Stimulated activated CD4-positive, alpha-beta T cell treated with anti-CD3 and anti-CD28 coated beads, Interleukin-4, amount 100 ng/mL, for 48 hours (primary cell): ENCODE results near the gene NCS1.

ENCODE experiments used
- DNase-seq, 2 donors: peaks; one replicate each; pipeline ENCODE4 v3.0.0-alpha.2; 2020; ENCODE audit warnings: low read depth in 2 of 2

Gene NCS1

DNA sequence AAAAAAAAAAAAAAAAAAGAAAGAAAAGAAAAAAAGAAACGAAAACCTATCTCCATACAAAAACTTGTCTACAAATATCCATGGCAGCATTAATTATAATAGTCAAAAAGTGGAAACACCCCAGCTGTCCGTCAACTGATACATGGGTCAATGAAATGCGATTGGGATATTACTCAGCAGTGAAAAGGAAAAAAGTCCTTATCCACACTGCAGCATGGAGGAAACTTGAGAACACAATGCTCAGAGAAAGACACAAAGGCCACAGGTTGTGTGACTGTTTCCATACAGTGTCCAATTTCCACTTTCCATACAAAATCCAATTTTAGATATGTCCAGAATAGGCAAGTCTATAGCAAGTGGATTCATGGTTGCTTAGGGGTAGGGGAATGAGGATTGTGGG, 24.3 kb upstream of the NCS1 start:
- DNase-seq, result no peak

DNA sequence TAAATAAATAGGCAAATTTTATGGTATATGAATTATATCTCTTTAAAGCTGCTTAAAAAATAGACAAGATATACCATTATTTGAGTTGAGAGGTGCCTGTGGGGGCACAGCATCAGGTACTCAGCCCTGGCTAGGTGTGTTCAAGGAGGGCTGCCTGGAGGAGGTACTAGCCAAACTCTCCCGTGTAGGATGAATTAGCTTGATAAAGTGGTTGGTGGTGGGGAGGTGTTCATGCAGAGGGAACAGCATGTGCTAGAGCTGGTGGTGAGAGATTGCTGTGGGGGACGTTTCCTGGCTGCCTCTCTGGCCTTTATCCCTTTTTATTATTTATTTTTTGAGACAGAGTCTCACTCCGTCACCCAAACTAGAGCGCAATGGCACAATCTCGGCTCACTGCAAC, 23.2 kb upstream of the NCS1 start:
- no peak for DNase-seq

DNA sequence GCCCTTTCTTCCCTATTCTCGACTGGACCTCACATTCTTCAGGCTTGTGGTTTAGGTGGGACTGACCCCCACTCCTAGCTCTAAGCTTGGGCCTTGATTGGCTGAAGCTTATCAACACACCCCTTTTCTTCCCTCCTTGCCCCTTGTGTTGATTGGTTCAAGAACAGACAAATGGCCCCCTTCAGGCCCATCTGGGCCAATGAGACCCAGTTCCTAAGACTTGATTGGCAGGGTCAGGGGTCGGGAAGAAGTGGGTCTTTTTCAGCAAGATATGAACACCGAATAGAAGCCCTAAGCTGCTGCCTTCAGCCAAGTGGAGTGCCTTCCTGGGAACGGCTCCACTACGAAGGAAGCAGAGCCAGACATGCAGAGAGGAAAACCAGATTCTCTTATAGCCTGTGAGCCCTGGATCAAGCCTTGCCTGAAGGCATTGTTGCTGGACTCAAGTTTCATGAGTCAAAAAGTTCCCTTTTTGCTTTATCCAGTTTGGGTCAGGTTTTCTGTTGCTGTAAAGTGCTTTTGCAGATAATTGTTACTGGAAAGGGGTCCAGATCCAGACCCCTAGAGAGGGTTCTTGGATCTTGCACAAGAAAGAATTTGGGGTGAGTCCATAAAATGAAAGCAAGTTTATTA, 22.4 kb upstream of the NCS1 start:
- no peak for DNase-seq

DNA sequence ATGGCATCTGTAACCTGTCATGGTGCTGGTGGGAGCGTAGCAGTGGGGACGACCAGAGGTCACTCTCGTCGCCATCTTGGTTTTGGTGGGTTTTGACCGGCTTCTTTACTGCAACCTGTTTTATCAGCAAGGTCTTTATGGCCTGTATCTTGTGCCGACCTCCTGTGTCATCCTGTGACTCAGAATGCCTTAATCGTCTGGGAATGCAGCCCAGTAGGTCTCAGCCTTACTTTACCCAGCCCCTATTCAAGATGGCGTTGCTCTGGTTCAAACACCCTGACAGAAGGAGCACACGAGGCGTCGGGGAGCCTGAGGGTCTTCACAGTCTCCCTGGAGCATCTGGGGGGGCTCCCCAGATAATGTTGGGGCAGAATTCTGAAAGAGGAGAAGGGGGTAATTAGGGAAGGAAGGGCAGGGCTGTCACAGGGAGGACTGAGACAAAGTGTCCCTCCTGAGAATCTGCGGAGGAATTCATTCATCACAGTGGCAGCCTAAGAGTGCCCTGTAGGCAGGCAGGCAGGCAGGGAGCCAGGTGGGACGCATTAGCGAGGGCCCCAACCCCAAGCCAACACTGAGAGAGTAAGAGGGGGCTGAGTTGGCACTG, 21.3 kb upstream of the NCS1 start:
- no peak for DNase-seq

DNA sequence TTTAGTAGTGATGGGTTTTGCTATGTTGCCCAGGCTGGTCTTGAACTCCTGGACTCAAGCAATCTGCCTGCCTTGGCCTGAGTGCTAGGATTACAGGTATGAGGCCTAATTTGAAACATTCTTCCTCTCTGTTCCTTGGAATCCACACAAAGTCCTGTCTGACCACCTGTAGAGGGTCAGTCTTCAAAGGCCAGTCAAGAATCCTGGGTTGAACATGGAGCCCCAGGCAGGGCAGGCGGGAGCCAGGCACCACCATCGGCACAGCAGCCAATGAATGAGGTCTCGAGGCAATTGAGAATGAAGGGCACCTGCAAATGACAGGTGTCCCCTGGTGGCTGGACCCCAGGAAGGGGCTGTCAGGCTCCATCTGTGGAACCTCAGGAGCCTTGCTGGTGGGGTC, 17.4 kb upstream of the NCS1 start:
- no peak for DNase-seq

DNA sequence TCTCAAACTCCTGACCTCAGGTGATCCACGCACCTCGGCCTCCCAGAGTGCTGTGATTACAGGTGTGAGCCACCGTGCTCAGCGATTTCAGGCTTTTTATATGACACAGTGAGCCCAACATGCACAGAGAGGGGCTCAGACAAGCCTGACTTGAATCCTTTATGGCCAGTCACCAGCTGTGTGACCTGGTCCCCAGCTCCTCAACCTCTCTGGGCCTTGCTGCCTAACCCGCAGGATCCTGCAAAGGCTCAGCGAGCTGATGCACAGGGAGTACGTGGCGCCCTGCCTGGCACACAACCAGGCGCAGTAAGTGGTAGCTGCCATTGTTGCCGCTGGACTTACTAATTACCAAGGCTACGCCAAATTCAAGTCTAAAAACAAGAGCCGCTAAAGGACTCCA, 16.6 kb upstream of the NCS1 start:
- DNase-seq, result no peak

DNA sequence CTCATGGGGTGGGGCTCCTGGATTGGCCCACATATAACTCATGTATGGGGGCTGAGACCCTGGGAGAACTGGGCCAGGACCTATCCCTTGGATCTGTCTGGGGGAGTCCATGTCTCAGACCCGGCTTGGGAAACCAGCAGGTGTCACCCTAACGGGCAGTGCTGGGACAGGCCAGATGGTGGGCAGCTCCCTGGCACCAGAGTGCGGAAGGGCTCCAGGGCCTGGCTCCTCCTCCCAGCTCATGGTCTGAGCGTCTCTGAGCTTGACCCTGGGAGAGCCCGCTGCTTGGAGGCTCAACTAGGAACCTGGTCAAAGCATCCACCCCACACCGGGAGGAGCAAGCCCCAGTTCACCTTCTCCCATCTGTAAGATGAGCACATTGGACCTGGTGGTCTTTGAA, 15.5 kb upstream of the NCS1 start:
- DNase-seq, result no peak

DNA sequence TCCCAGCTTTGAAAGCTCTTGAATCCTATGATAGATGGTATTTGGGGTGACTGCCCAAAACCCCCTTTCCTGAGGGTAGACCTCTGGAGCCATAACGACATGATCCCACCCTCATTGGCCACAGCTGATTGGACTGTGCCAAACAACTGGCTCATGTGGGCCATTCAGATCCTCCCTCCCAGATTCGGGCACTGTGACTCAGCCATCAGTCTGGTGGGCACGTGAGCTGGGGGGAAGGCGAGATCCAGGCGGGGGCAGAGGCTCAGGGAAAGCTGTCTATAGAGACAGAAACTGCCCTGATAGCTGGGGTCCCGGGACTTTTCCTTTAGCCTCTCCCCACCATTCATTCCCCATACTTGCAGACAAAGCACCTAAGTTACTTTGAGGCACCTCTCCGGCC, 15.1 kb upstream of the NCS1 start:
- DNase-seq, result no peak

DNA sequence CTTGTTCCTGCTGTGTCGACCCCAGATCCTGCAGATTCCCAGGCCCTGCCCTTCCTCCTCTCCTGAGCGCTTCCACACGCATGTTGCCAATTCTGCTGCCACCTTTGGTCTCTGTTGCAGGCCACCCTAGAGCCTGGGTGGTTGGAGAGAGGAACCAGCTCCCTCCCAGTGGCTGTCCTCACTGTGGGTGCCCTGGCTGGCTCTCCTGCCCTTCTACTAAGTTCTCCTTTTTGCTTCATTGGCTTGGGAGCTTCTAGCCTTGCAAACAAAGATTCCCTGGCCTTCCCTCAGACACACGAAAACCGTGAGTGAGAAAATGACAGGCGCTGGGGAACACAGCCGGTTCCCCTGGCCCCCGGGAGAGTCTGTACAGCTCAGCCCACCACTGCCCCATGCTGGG, 14.2 kb upstream of the NCS1 start:
- DNase-seq, result no peak

DNA sequence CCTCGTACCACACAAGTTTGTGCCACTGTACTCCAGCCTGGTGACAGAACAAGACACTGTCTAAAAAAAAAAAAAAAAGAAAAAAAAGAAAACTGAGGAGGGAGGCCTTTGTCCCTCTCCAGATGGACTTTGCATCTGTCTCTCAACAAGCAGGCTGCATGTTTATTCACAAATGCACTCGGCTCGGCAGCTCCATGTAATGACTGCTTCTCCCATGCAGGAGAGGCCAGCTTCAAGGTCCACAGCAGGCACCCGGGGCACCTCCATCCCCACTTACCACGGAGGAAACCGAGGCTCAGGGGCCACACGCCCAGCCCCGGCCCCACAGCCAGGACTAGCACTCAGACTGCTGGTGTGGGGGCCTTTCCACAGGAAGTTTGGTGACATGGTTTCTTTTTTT, 13.1 kb upstream of the NCS1 start:
- DNase-seq, result no peak

DNA sequence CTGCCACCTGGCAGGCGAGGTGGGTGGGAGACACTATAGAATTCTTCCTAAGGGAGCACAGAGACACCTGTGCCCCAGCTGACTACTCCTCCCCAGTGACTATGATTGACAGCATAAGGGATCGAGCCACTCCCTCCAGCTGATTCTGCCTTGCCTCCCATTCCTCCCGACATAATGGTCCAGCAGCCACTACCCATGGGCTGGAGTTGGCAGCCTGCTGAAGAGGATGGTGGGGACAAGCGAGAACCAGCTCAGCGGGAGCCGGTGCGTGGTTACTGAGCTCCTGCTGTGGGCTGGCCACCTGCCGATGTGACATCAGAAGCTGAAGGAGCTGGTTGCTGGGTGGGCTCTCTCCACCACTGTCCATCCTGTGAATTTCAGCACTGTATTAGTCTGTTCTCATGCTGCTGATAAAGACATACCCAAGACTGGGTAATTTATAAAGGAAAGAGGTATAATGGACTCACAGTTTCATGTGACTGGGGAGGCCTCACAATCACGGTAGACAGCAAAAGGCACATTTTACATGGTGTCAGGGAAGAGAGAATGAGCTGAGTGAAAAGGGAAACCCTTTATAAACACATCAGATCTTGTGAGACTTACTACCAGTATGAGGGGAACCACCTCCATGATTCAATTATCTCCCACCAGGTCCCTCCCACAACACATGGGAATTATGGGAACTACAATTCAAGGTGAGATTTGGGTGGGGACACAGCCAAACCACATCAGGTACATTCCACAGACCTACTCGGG, 12.1 kb upstream of the NCS1 start:
- no peak for DNase-seq

DNA sequence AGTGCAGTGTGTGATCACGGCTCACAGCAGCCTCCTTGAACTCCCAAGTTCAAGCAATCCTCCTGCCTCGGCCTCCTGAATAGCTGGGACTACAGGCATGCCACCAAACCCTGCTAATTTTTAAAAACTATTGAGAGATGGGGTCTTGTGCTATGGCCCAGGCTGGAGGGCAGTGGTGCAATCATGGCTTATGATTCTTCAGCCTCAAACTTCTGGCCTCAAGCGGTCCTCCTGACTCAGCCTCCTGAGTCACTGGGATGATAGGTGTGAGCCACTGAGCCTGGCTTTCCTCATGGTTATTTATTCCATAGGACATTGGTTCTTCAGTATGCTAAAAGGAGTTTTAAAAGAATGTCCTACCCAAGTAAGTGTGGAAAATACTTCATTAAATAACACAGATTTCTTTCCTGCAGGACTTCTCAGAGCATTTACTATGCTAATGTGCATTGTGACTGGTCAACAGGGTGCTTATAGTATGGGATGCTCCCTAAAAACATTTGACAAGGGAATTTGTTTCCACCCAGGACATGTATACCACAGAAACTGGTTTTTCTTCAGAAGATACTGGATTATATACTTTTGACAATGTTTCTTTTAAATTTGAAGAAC, 11.2 kb upstream of the NCS1 start:
- no peak for DNase-seq

DNA sequence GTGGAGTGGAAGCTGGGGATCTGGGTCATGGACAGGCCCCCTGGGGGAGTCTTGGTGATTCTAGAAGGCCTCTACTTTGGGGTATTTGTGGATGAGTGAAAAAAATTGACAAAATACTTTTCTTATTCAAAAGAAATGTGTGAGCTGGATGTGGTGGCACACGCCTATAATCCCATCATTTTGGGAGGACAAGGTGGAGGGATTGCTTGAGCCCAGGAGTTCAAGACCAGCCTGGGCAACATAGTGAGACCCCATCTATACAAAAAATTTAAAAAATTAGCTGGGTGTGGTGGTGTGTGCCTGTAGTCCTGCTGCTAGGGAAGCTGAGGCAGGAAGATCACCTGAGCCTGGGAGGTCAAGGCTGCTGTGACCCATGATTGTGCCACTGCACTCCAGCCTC, 6.6 kb upstream of the NCS1 start:
- DNase-seq, result no peak

DNA sequence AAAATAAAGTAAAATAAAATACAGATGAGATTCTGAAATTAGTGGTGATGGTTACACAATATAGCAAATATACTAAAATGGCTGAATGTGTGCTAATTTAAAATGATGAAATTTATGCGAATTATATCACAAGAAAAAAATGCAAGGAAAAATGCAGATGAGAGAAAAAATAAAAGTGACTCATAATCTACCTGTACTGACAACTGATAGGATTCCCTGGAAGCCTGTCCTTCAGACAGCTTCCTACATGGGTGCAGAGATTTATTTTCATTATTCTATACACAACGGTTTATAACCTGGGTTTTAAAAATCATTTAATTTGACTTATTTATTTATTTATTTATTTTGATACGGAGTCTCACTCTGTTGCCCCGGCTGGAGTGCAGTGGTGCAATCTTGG, 5.8 kb upstream of the NCS1 start:
- no peak for DNase-seq

DNA sequence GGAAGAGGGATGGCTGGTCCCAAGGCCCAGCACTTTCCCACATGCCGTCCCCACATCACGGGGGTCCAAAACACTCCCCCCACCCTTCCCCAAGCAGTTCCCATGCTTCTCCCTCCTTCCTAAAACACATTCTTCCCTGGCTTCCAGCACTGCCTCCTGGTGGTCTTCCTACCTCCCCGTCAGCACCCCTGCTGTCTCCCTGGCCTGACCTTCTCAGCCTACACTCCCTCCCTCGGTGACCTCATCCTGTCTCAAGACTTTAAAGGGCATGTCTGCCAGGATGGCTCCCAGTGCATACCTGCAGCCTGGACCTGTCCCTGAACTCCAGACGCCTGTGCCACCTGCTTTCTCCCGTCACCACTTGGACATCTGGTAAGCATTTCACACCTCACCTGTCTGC, 4.3 kb upstream of the NCS1 start:
- DNase-seq, result no peak

DNA sequence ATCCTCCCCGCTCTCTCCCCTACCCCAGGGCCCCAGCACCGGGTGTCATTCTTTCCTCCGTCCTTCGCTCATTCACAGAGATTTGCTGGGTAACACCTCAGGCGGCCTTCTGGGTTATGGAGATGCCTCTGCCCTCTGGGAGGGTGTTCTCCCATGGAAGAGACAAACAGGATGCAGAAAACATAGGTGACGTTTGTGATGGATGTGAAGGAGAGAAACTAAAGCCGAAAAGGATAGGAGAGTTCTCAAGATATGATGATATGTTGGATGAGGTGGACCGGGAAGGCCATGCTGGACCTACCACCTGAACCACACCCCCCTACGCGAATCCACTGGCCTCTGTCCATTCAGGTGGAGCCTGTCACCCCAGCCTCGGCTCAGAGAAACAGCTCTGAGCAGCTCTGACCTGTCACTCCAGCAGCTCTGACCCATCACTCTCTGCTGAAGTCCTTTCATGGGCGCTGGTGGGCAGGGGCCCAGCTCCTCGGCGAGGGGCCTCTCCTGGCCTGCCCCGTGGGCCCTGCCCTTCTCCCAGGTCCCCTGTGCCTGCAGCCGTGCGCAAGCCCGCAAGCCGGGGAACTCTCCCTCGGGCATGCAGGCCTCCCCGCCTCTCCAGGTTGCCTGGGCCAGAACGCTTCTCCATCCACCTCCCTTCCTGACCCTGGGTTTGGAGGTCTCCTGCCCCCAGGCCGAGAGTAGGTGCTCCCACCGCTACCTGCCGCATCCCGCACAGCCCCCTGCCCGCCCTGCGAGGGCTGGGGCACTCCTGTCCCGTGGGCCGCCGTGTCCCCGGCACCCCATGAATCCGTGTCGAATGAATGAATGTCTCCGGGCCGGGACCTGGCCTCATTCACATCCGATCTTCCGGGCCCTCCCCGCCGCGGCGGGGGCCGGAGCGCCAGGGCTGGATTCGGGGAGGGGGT, 717 bp upstream of the NCS1 start:
- no peak for DNase-seq

DNA sequence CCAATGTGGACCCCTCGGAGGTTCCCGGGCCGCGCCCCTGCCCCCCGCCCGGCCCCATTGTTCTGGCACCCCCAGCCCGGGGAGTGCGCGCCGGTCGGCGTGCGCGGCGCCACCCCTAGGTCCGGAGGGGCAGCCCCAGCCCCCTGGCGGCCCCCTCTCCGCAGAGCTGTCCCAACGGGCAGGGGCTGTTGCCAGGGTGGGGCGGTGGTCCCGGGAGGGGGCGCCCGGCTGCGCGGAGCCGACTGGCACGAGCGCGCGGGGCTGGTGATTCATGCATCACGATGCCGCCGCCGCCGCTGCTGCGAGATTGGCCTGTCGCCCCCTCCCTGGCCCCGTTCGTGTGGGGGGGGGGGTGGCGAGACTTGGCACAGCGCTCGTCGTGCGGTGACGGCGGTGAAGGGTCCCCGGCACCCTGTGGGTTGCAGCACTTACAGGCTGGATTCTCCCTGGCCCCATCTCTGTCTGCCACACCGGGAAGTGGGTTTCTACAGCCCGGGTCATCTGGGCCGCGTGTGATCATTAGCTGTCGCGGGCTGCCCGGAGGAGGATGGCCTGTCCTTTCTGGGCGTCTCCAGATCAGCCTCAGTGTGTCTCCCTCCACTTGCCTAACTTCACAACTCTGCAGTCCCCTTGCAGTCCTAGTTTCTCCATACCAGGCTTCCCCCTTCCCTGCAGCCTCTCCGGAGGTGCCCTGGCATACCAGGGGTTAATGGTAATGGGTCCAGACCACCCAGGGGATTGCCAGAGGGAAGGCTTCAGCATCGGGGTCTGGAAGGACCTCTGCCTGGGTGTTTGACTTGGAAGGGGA, 858 bp downstream of the NCS1 start:
- DNase-seq, result peak in 1 of 2 donors; percentile 23

DNA sequence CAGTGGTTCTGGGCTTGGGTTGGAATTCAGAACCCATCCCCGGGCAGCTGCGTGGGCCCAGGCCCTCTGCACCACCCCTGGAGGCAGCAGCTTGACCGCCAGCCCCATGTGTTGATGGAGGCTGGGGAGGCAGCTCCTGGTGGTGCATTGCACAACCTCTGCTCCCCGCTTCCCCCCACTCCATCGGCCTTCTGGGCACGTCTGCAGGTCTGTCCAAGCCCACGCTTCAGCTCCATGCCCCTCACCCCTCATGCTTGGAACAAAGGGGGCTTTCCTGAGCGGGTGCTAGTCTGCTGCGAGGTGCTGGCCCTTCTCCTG, 1.4 kb downstream of the NCS1 start:
- DNase-seq, result no peak

DNA sequence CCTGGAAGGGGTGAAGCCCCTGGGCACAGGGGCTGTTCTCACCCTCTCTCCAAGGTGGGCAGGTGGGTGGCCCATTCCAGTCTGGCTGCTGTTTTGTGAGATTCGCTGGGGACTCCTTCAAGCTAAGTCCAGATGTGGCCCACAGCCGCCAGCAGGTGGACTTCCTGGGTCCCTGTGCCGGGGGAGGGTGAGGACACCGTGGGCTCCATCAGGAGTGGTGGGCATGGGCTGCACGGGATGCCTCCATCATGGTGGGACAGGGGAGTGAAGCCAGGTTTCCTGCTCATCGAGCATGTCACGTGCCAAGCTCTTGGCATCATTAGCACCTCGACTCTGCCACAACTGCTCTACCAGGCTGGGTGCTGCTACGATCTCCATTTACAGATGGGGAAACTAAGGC, 1.8 kb downstream of the NCS1 start:
- no peak for DNase-seq

DNA sequence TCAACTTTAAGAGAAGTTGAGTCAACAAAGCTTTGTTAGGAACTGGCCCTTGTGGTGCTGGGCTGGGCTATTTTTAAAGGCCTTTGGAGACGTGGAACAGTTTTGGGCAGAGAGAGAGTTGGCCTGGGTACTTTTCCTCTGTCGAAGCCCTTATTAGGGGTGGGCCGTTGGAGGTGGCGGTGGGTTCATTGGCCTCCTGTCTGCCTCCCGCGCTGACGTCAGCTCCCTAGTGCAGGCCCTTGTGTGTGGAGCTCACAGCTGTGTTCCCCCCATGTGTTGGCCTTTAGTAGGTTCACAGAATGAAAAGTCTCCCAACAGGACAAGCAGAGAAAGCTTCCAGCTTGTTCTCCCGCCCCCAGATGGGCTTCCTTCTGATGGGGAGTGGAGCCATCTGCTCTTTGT, 2.7 kb downstream of the NCS1 start:
- DNase-seq, result no peak

DNA sequence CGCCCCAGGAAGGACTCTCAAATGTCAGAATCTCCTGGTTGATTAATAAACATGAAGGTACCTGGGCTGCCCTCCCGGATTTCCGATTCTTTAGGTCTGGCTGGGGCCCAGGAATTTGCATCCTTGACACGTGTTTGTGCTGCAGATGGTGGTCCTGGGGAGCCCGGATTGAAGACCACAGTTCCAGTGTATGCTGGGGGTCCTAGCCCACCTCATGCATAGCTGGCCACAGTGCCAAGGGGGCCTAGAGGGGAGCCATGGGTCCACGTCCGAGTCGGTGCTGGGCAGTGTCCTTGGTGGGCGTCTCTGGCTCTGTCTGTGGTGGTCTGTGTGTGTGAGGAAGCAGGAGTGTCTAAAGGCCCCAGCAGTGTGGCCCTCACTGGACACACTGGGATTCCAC, 3.2 kb downstream of the NCS1 start:
- no peak for DNase-seq
